HL-60 (cell line): Measurements from ENCODE around the gene TXNRD2.

Experiments used
- POLR2AphosphoS5 ChIP-seq: IDR thresholded peaks from 2 replicates; pipeline ENCODE4 v1.6.1; 2012; ENCODE audit warnings: low read depth
- REST ChIP-seq: IDR thresholded peaks from 2 replicates; pipeline ENCODE4 v1.6.1; 2012; ENCODE audit warnings: low read depth; ENCODE audit not compliant: insufficient replicate concordance
- TF ChIP-seq, protein P1 (sequence below): IDR thresholded peaks from one replicate; pipeline ENCODE4 v1.5.1; 2011; ENCODE audit warnings: low read length, control low read depth, inconsistent platforms; ENCODE audit not compliant: insufficient read depth

- TF ChIP-seq, protein P1, sequence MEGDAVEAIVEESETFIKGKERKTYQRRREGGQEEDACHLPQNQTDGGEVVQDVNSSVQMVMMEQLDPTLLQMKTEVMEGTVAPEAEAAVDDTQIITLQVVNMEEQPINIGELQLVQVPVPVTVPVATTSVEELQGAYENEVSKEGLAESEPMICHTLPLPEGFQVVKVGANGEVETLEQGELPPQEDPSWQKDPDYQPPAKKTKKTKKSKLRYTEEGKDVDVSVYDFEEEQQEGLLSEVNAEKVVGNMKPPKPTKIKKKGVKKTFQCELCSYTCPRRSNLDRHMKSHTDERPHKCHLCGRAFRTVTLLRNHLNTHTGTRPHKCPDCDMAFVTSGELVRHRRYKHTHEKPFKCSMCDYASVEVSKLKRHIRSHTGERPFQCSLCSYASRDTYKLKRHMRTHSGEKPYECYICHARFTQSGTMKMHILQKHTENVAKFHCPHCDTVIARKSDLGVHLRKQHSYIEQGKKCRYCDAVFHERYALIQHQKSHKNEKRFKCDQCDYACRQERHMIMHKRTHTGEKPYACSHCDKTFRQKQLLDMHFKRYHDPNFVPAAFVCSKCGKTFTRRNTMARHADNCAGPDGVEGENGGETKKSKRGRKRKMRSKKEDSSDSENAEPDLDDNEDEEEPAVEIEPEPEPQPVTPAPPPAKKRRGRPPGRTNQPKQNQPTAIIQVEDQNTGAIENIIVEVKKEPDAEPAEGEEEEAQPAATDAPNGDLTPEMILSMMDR = no peak
- no peak for TF ChIP-seq POLR2AphosphoS5
- no peak for TF ChIP-seq REST
Measured at GRCh38 chr22:19897726-19898125, 43.9 kb downstream of the TXNRD2 start.
